CD4-positive, alpha-beta T cell (primary cell): Measurements from ENCODE around the gene MRAS. TPM values are rescaled to one million over a fixed set of nuclear protein-coding genes. Genes with fewer than 3 reads are reported as not detected.
"Not testable (repeated sequence)": the region's sequence is repeated elsewhere in the genome, so short reads cannot be mapped to it uniquely, and the experiment has no call there.

Experiments
- ATAC-seq: fragments of 200-7000 bp; cut with Tn5 transposase; one replicate; pipeline ENCODE4 v1.10.0; 2022; ENCODE audit warnings: mild to moderate bottlenecking; ENCODE audit not compliant: poor library complexity
- CTCF ChIA-PET: fragments of 350-600 bp; sonication (Branson Sonifier 250); formaldehyde crosslinking; loops from one replicate; lab custom pipeline; 2021; ENCODE audit warnings: antibody characterized with exemption, inconsistent platforms; lab: Charles Lee
- POLR2A ChIA-PET: fragments of 350-600 bp; sonication (Branson Sonifier 250); formaldehyde crosslinking; loops from one replicate; lab custom pipeline; 2021; ENCODE audit warnings: antibody characterized with exemption, inconsistent platforms; lab: Charles Lee
- DNase-seq, 14 experiments: peaks; one replicate each; pipeline ENCODE4 v3.0.0-alpha.2; 2013 to 2020; ENCODE audit warnings: mixed read lengths in 2 of 14
- H3K27ac ChIP-seq, 2 donors: one replicate each; pipeline versions ENCODE4 v1.5.1 to v1.7.0; 2013; ENCODE audit warnings: low read length in 2 of 2, low read depth in 1 of 2, mild to moderate bottlenecking in 1 of 2
- H3K27me3 ChIP-seq, 2 experiments: 1 replicate in 1 of 2; 2 replicates in 1 of 2; pipeline versions ENCODE4 v1.6.1 to v1.7.0; 2013; ENCODE audit warnings: low read length in 2 of 2, control low read depth in 1 of 2, mild to moderate bottlenecking in 1 of 2, moderate library complexity in 1 of 2; ENCODE audit not compliant: insufficient read depth in 2 of 2, control insufficient read depth in 1 of 2
- H3K36me3 ChIP-seq: one replicate; pipeline ENCODE4 v1.6.1; 2013; ENCODE audit warnings: low read length, control low read depth; ENCODE audit not compliant: insufficient read depth
- H3K4me1 ChIP-seq: one replicate; pipeline ENCODE4 v1.6.1; 2013; ENCODE audit warnings: low read length, control low read depth; ENCODE audit not compliant: insufficient read depth
- H3K4me3 ChIP-seq: one replicate; pipeline ENCODE4 v1.5.1; 2013; ENCODE audit warnings: mild to moderate bottlenecking, low read length, moderate library complexity
- H3K9me3 ChIP-seq, 2 experiments: 1 replicate in 1 of 2; 2 replicates in 1 of 2; pipeline versions ENCODE4 v1.6.1 to v1.7.0; 2013; ENCODE audit warnings: low read length in 2 of 2, mild to moderate bottlenecking in 2 of 2, control low read depth in 1 of 2, moderate library complexity in 1 of 2; ENCODE audit not compliant: control insufficient read depth in 1 of 2, insufficient read depth in 1 of 2
- H3K27ac Mint-ChIP-seq: one replicate; pipeline ENCODE4 v1.8.0; 2020; ENCODE audit warnings: mixed read lengths
- H3K27me3 Mint-ChIP-seq: one replicate; pipeline ENCODE4 v1.8.0; 2021; ENCODE audit warnings: mixed read lengths
- H3K36me3 Mint-ChIP-seq: one replicate; pipeline ENCODE4 v1.8.0; 2021; ENCODE audit warnings: low read depth, mixed read lengths
- H3K4me1 Mint-ChIP-seq: one replicate; pipeline ENCODE4 v1.8.0; 2021; ENCODE audit warnings: low read depth, mixed read lengths
- H3K4me3 Mint-ChIP-seq: one replicate; pipeline ENCODE4 v1.8.0; 2020; ENCODE audit warnings: mild to moderate bottlenecking, mixed read lengths
- H3K9me3 Mint-ChIP-seq: one replicate; pipeline ENCODE4 v1.8.0; 2020; ENCODE audit warnings: mixed read lengths
- CTCF ChIP-seq: fragments of 200-600 bp; IDR thresholded peaks from one replicate; pipeline ENCODE4 v1.8.0; 2022; ENCODE audit warnings: antibody characterized with exemption, mild to moderate bottlenecking
- intact Hi-C, 2 experiments: fragments of 100-400 bp; cut with DNase I in 1 of 2; cut with micrococcal nuclease in 1 of 2; formaldehyde crosslinking; loops; one replicate each; pipeline versions ENCODE4 v1.15.1 to v1.9.0; 2023 to 2025; cut with DNase I, micrococcal nuclease
- total RNA-seq, 174 experiments: library from RNA in 2 of 174; stranded (reverse) in 2 of 174; gene quantifications; one replicate each; pipeline ENCODE4 v1.2.3 and lab custom pipeline; 2021 to 2026

The MRAS gene
- total RNA-seq, 2 experiments from 2014 or later: 0.45 to 0.47 TPM

- no peak for TF ChIP-seq CTCF
- no peaks in the 10 kb centered on the region for H3K4me1 Mint-ChIP-seq
- CTCF ChIA-PET: no interaction called here
- no peaks in the 10 kb centered on the region for H3K27me3 ChIP-seq
- H3K27ac Mint-ChIP-seq: no peak overlapping the region
- H3K4me3 Mint-ChIP-seq: no peak overlapping the region
- H3K27me3 Mint-ChIP-seq: peaks cover 22% of the 10 kb centered on the region
- POLR2A ChIA-PET: no interaction called here
- no peak for ATAC-seq
- no peak overlapping the region for H3K27ac ChIP-seq
- no peaks in the 10 kb centered on the region for H3K36me3 ChIP-seq
- H3K4me3 ChIP-seq: no peak overlapping the region
- DNase-seq: peak in 2 of 14 experiments; percentile 34 to 46
- H3K9me3 ChIP-seq: no peaks in the 10 kb centered on the region
- no peaks in the 10 kb centered on the region for H3K9me3 Mint-ChIP-seq
- H3K4me1 ChIP-seq: no peaks in the 10 kb centered on the region
- intact Hi-C loops: loop anchor here in 1 of 2 experiments (10.0 kb wide), 1 partner anchor 282 kb away; no protein-coding TSS in a partner anchor
- no peaks in the 10 kb centered on the region for H3K36me3 Mint-ChIP-seq
Measured at GRCh38 chr3:138412821-138413551, 64.6 kb downstream of the MRAS start.

- H3K36me3 ChIP-seq, CTCF ChIA-PET: not testable (repeated sequence)
Measured at GRCh38 chr3:138416236-138416635, 67.9 kb downstream of the MRAS start.

GRCh38 chr3:138417559-138417982, 69.2 kb downstream of the MRAS start:
- Histone ChIP-seq H3K9me3 (no peaks in the 10 kb centered on the region), H3K27ac (no peak overlapping the region), H3K36me3 (no peaks in the 10 kb centered on the region), H3K4me1 (no peaks in the 10 kb centered on the region), H3K27me3 (no peaks in the 10 kb centered on the region), H3K4me3 (no peak overlapping the region)
- Mint-ChIP-seq H3K27ac (no peak overlapping the region), H3K4me3 (no peak overlapping the region), H3K4me1 (no peaks in the 10 kb centered on the region), H3K9me3 (no peaks in the 10 kb centered on the region), H3K27me3 (peaks cover 22% of the 10 kb centered on the region), H3K36me3 (no peaks in the 10 kb centered on the region)
- ChIA-PET CTCF (interaction anchor here (0.6 to 2.1 kb wide), 8 partner anchors 8 to 1793 kb away, joined by 3 to 16 read pairs (median 3); no protein-coding TSS in a partner anchor), POLR2A (no interaction called here)
- peak; percentile 69 for ATAC-seq
- intact Hi-C loops: loop anchor here (1.0 to 10.0 kb wide), 3 partner anchors 277 to 911 kb away; no protein-coding TSS in a partner anchor
- peak; percentile 38 to 76 (median 49) for DNase-seq
- TF ChIP-seq CTCF: peak; percentile 90

More at GRCh38 chr3:138416236-138416635, 67.9 kb downstream of the MRAS start:
- H3K4me1 Mint-ChIP-seq, H3K9me3 Mint-ChIP-seq, H3K27ac Mint-ChIP-seq, H3K4me3 ChIP-seq, POLR2A ChIA-PET, H3K36me3 Mint-ChIP-seq, H3K9me3 ChIP-seq, ATAC-seq, H3K27me3 ChIP-seq, H3K27ac ChIP-seq, H3K4me1 ChIP-seq, H3K4me3 Mint-ChIP-seq, DNase-seq: not testable (repeated sequence)
- intact Hi-C loops: loop anchor here (2.0 to 10.0 kb wide), 2 partner anchors 279 to 913 kb away; no protein-coding TSS in a partner anchor
- peaks cover 22% of the 10 kb centered on the region for H3K27me3 Mint-ChIP-seq
